ENCODE results near the gene RAPSN.

RAPSN gene

DNA sequence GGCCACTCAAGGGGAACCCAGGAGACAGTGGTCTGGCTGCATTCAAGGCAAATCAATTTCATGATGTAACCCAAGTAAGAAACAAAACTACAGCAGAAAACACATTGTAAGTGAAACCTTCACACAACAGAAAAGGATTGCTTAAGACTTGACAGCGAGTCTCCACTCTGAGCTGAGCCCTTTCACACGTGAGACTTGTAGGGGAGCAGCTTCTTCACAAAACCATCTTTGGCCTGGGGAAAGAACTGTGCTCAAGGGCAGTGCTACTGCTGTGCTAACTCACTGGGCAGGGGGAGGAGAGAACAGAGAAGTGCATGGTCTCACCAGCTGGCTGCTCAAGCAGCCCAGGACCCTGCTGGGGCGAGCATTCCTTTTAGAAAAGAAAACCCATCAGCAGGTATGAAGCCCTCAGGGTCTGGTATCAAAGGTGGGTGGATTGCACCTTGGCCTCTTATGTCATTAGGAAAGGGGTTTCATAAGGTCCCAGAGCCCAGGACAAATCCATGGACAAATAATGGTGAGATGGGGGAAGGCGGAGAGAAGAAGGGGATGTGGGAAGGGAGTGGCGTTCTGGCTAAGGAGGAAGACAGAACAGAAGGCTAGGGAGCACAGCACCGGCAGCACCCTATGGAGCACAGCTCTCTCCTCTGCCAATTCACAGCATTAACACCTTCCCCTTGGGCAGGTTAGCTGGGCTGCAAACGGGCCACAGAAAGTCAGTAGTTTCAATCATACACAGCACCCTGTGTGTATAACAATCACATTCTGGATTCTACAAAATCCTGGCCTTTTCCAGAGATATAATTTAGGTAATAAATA is 20.6 kb upstream of the RAPSN start:
- Histone ChIP-seq H2BK5ac (ENCODE audit: low read length) (no peak overlapping the region), H3K14ac (ENCODE audit: low read length) (no peak overlapping the region), H3K4me2 (ENCODE audit: insufficient read depth, low read length, poor library complexity, severe bottlenecking) (no peak overlapping the region), H3K9ac (ENCODE audit: low read depth, low read length, poor library complexity) (no peak overlapping the region), H4K91ac (ENCODE audit: low read depth, low read length, poor library complexity) (no peak overlapping the region), H3K23ac (ENCODE audit: low read depth, low read length, poor library complexity) (no peak overlapping the region), H3K4ac (ENCODE audit: low read length) (no peak overlapping the region), H3K79me1 (ENCODE audit: low read depth, low read length) (peaks cover 2% of the 10 kb centered on the region), H2BK15ac (ENCODE audit: low read length) (no peak overlapping the region), H3K4me1 (ENCODE audit: control insufficient read depth in 2 of 2, insufficient read depth in 1 of 2, low read depth in 1 of 2, low read length in 2 of 2) (peaks cover 16 to 33% of the 10 kb centered on the region in 2 donors), H2BK12ac (ENCODE audit: low read length) (no peak overlapping the region), H4K8ac (ENCODE audit: low read depth, low read length) (no peak overlapping the region), H2AFZ (ENCODE audit: low read length) (no peak overlapping the region), H2BK120ac (ENCODE audit: low read depth, low read length) (no peak overlapping the region), H3K4me3 (ENCODE audit: low read length in 2 of 2) (no peak overlapping the region), H3K18ac (ENCODE audit: low read length) (no peak overlapping the region), H3K27me3 (ENCODE audit: control insufficient read depth in 3 of 3, insufficient read depth in 3 of 3, low read depth in 1 of 3, low read length in 3 of 3) (no peaks in the 10 kb centered on the region), H3K9me3 (replicated peaks in 1 of 2; ENCODE audit: control insufficient read depth in 2 of 2, insufficient read depth in 1 of 2, low read depth in 1 of 2, low read length in 2 of 2) (no peaks in the 10 kb centered on the region), H3K36me3 (replicated peaks in 1 of 2; ENCODE audit: control insufficient read depth in 2 of 2, insufficient read depth in 2 of 2, low read length in 2 of 2) (peaks cover 33 to 100% of the 10 kb centered on the region in 2 donors), H3K27ac (replicated peaks; ENCODE audit: low read length) (peak overlapping the region; percentile 2), H2AK5ac (ENCODE audit: low read depth, low read length) (no peak overlapping the region)
- DNase-seq (ENCODE audit: low spot score), result no peak
- WGBS, 2 donors (ENCODE audit: extremely low coverage in 2 of 2, insufficient read length in 2 of 2, insufficient replicate concordance in 1 of 2), result no CpG with 5 or more reads among the region's 7 CpGs

DNA sequence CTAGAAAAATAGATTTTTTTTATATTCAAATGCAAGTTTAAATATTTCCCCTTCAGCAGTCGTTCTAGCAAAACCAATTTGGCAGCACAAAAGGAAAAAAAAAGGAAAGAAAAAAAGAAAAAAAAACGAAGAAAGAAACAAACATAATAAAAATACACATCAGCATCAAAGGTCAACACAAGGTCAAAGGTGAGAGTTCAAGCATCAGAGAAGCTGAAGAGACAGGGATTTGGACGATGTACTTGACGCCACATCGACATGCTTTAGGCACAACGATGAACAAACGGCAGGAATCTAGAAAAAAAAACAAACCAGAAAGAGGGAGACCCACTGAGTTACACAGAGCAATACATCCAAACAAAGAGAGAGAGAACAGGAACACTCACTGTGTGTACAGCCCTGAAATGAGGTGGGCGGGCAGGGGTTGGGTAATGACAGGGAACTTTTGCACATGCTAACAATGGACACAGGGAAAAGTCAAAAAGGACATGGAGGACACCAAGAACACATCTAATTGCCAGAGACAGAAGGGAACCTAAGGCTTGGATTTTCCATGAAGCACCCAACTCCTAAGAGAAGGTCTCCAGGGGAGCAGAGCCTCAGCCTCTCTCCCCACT is 19.8 kb upstream of the RAPSN start:
- Histone ChIP-seq H2BK5ac (ENCODE audit: low read length) (no peak overlapping the region), H2BK15ac (ENCODE audit: low read length) (no peak overlapping the region), H2BK12ac (ENCODE audit: low read length) (no peak overlapping the region), H3K4ac (ENCODE audit: low read length) (no peak overlapping the region), H3K9ac (ENCODE audit: low read depth, low read length, poor library complexity) (no peak overlapping the region), H3K79me1 (ENCODE audit: low read depth, low read length) (peaks cover 2% of the 10 kb centered on the region), H3K4me1 (ENCODE audit: control insufficient read depth in 2 of 2, insufficient read depth in 1 of 2, low read depth in 1 of 2, low read length in 2 of 2) (peaks cover 16 to 37% of the 10 kb centered on the region in 2 donors), H3K14ac (ENCODE audit: low read length) (no peak overlapping the region), H3K27ac (replicated peaks; ENCODE audit: low read length) (peak overlapping the region; percentile 2), H3K36me3 (replicated peaks in 1 of 2; ENCODE audit: control insufficient read depth in 2 of 2, insufficient read depth in 2 of 2, low read length in 2 of 2) (peaks cover 34 to 100% of the 10 kb centered on the region in 2 donors), H3K27me3 (ENCODE audit: control insufficient read depth in 3 of 3, insufficient read depth in 3 of 3, low read depth in 1 of 3, low read length in 3 of 3) (no peaks in the 10 kb centered on the region), H3K9me3 (replicated peaks in 1 of 2; ENCODE audit: control insufficient read depth in 2 of 2, insufficient read depth in 1 of 2, low read depth in 1 of 2, low read length in 2 of 2) (no peaks in the 10 kb centered on the region), H2BK120ac (ENCODE audit: low read depth, low read length) (no peak overlapping the region), H3K4me3 (ENCODE audit: low read length in 2 of 2) (no peak overlapping the region), H3K18ac (ENCODE audit: low read length) (no peak overlapping the region), H4K8ac (ENCODE audit: low read depth, low read length) (no peak overlapping the region), H2AK5ac (ENCODE audit: low read depth, low read length) (no peak overlapping the region), H3K23ac (ENCODE audit: low read depth, low read length, poor library complexity) (no peak overlapping the region), H4K91ac (ENCODE audit: low read depth, low read length, poor library complexity) (no peak overlapping the region), H3K4me2 (ENCODE audit: insufficient read depth, low read length, poor library complexity, severe bottlenecking) (no peak overlapping the region), H2AFZ (ENCODE audit: low read length) (no peak overlapping the region)
- WGBS, 2 donors (ENCODE audit: extremely low coverage in 2 of 2, insufficient read length in 2 of 2, insufficient replicate concordance in 1 of 2), result no CpG with 5 or more reads among the region's 8 CpGs
- no peak for DNase-seq (ENCODE audit: low spot score)

DNA sequence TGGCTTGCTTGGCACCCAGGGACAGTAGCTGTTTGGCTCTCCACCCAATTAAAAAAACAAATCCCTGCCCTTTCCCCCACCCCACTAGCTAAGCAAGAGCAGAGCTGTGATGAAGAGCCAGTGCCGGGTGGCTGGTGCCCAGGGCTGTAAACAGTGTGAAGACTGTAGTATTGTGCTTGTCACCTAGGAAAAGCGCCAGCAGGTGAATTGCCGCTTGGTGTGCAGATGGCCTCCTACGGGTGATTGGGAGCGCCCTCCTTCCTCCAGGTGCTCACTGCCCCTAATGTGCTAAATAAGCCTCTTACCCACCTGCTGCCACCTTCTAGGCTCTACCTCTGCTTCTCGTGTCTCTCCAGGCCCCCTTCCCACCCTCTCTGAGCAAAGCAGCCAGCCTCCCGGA is 18.4 kb upstream of the RAPSN start:
- Histone ChIP-seq H2BK12ac (ENCODE audit: low read length) (no peak overlapping the region), H3K4me2 (ENCODE audit: insufficient read depth, low read length, poor library complexity, severe bottlenecking) (no peak overlapping the region), H3K4me1 (ENCODE audit: control insufficient read depth in 2 of 2, insufficient read depth in 1 of 2, low read depth in 1 of 2, low read length in 2 of 2) (peaks cover 16 to 37% of the 10 kb centered on the region in 2 donors), H2BK120ac (ENCODE audit: low read depth, low read length) (no peak overlapping the region), H3K79me1 (ENCODE audit: low read depth, low read length) (peaks cover 2% of the 10 kb centered on the region), H3K36me3 (replicated peaks in 1 of 2; ENCODE audit: control insufficient read depth in 2 of 2, insufficient read depth in 2 of 2, low read length in 2 of 2) (peaks cover 26 to 92% of the 10 kb centered on the region in 2 donors), H2BK5ac (ENCODE audit: low read length) (no peak overlapping the region), H2AK5ac (ENCODE audit: low read depth, low read length) (no peak overlapping the region), H3K14ac (ENCODE audit: low read length) (no peak overlapping the region), H3K18ac (ENCODE audit: low read length) (no peak overlapping the region), H3K27ac (replicated peaks; ENCODE audit: low read length) (peak overlapping the region; percentile 34), H4K8ac (ENCODE audit: low read depth, low read length) (no peak overlapping the region), H4K91ac (ENCODE audit: low read depth, low read length, poor library complexity) (no peak overlapping the region), H2AFZ (ENCODE audit: low read length) (no peak overlapping the region), H3K4ac (ENCODE audit: low read length) (no peak overlapping the region), H3K9ac (ENCODE audit: low read depth, low read length, poor library complexity) (no peak overlapping the region), H3K4me3 (ENCODE audit: low read length in 2 of 2) (no peak overlapping the region), H2BK15ac (ENCODE audit: low read length) (no peak overlapping the region), H3K23ac (ENCODE audit: low read depth, low read length, poor library complexity) (no peak overlapping the region), H3K9me3 (replicated peaks in 1 of 2; ENCODE audit: control insufficient read depth in 2 of 2, insufficient read depth in 1 of 2, low read depth in 1 of 2, low read length in 2 of 2) (no peaks in the 10 kb centered on the region), H3K27me3 (ENCODE audit: control insufficient read depth in 3 of 3, insufficient read depth in 3 of 3, low read depth in 1 of 3, low read length in 3 of 3) (no peaks in the 10 kb centered on the region)
- no peak for DNase-seq (ENCODE audit: low spot score)
- whole genome bisulfite sequencing, 2 donors (ENCODE audit: extremely low coverage in 2 of 2, insufficient read length in 2 of 2, insufficient replicate concordance in 1 of 2), result no CpG with 5 or more reads among the region's 7 CpGs

DNA sequence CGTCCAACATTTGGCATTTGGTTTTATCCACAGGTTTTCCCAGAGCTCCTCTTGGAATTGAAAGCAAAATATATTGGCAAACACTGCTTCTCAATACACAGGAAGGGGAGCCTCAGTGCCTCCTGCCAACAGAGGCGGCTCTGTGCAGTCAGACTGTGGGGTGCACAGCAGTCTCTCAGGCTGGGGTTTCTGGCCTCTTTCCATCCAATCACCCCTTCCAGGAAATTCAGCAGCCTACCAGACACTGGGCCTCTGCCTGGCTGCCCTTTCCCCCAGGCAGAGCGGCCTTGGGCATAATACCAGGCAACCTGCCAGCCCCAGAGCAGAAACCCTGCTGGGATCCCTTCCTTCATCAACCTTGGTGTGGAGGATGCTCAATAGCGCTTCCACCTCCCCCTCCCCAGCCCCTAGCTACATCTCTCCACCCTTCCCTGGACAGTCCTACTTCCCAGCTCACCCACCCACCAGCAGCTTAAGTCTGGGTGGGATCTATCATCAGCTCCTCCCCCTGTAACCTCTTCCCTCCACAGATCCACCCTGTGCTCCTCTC is 17.8 kb upstream of the RAPSN start:
- Histone ChIP-seq H3K79me1 (ENCODE audit: low read depth, low read length) (peaks cover 2% of the 10 kb centered on the region), H4K8ac (ENCODE audit: low read depth, low read length) (no peak overlapping the region), H3K14ac (ENCODE audit: low read length) (no peak overlapping the region), H2BK15ac (ENCODE audit: low read length) (no peak overlapping the region), H2AFZ (ENCODE audit: low read length) (no peak overlapping the region), H2BK12ac (ENCODE audit: low read length) (no peak overlapping the region), H2BK5ac (ENCODE audit: low read length) (no peak overlapping the region), H3K27ac (replicated peaks; ENCODE audit: low read length) (peak overlapping the region; percentile 10), H3K4ac (ENCODE audit: low read length) (no peak overlapping the region), H4K91ac (ENCODE audit: low read depth, low read length, poor library complexity) (no peak overlapping the region), H3K4me1 (ENCODE audit: control insufficient read depth in 2 of 2, insufficient read depth in 1 of 2, low read depth in 1 of 2, low read length in 2 of 2) (peaks cover 16 to 37% of the 10 kb centered on the region in 2 donors), H3K36me3 (replicated peaks in 1 of 2; ENCODE audit: control insufficient read depth in 2 of 2, insufficient read depth in 2 of 2, low read length in 2 of 2) (peaks cover 22 to 89% of the 10 kb centered on the region in 2 donors), H3K4me3 (ENCODE audit: low read length in 2 of 2) (no peak overlapping the region), H3K4me2 (ENCODE audit: insufficient read depth, low read length, poor library complexity, severe bottlenecking) (no peak overlapping the region), H3K9me3 (replicated peaks in 1 of 2; ENCODE audit: control insufficient read depth in 2 of 2, insufficient read depth in 1 of 2, low read depth in 1 of 2, low read length in 2 of 2) (no peaks in the 10 kb centered on the region), H3K23ac (ENCODE audit: low read depth, low read length, poor library complexity) (no peak overlapping the region), H3K27me3 (ENCODE audit: control insufficient read depth in 3 of 3, insufficient read depth in 3 of 3, low read depth in 1 of 3, low read length in 3 of 3) (no peaks in the 10 kb centered on the region), H3K18ac (ENCODE audit: low read length) (no peak overlapping the region), H2BK120ac (ENCODE audit: low read depth, low read length) (no peak overlapping the region), H2AK5ac (ENCODE audit: low read depth, low read length) (no peak overlapping the region), H3K9ac (ENCODE audit: low read depth, low read length, poor library complexity) (no peak overlapping the region)
- no peak for DNase-seq (ENCODE audit: low spot score)
- WGBS, 2 donors (ENCODE audit: extremely low coverage in 2 of 2, insufficient read length in 2 of 2, insufficient replicate concordance in 1 of 2), result no CpG with 5 or more reads among the region's 4 CpGs
